Endodermal cell (in vitro differentiated cells): ENCODE results near the gene PLIN1. TPM values are rescaled to one million over a fixed set of nuclear protein-coding genes. Genes with fewer than 3 reads are reported as not detected.

Source experiments
- DNase-seq: peaks from one replicate; pipeline ENCODE4 v3.0.0-alpha.2; 2017
- H3K27ac ChIP-seq: 2 replicates; pipeline ENCODE4 v1.5.1; 2013; ENCODE audit warnings: mild to moderate bottlenecking, low read depth, low read length, moderate library complexity
- H3K27me3 ChIP-seq: 2 replicates; pipeline ENCODE4 v1.6.1; 2013; ENCODE audit warnings: mild to moderate bottlenecking, low read length, moderate library complexity; ENCODE audit not compliant: insufficient read depth, control insufficient read depth, poor library complexity, severe bottlenecking
- H3K36me3 ChIP-seq: 2 replicates; pipeline ENCODE4 v1.7.0; 2013; ENCODE audit warnings: mild to moderate bottlenecking, low read length, moderate library complexity; ENCODE audit not compliant: control insufficient read depth, insufficient read depth
- H3K4me1 ChIP-seq: one replicate; pipeline ENCODE4 v1.7.0; 2013; ENCODE audit warnings: low read length; ENCODE audit not compliant: control insufficient read depth, insufficient read depth
- H3K4me3 ChIP-seq: 2 replicates; pipeline ENCODE4 v1.5.1; 2013; ENCODE audit warnings: mild to moderate bottlenecking, low read length, moderate library complexity
- H3K9ac ChIP-seq: 2 replicates; pipeline ENCODE4 v1.6.1; 2013; ENCODE audit warnings: mild to moderate bottlenecking, low read length, moderate library complexity; ENCODE audit not compliant: poor library complexity, severe bottlenecking; ENCODE audit errors: extremely low read depth
- H3K9me3 ChIP-seq: 2 replicates; pipeline ENCODE4 v1.6.1; 2013; ENCODE audit warnings: mild to moderate bottlenecking, low read length, moderate library complexity; ENCODE audit not compliant: control insufficient read depth
- H3K27ac Mint-ChIP-seq: 2 replicates; pipeline ENCODE4 v1.8.0; 2020; ENCODE audit warnings: mixed read lengths
- H3K27me3 Mint-ChIP-seq: 2 replicates; pipeline ENCODE4 v1.8.0; 2021; ENCODE audit warnings: mild to moderate bottlenecking, mixed read lengths; ENCODE audit not compliant: insufficient read depth
- H3K36me3 Mint-ChIP-seq: 2 replicates; pipeline ENCODE4 v1.8.0; 2020; ENCODE audit warnings: low read depth, mixed read lengths
- H3K4me1 Mint-ChIP-seq: 2 replicates; pipeline ENCODE4 v1.8.0; 2020; ENCODE audit warnings: mixed read lengths
- H3K4me3 Mint-ChIP-seq: 2 replicates; pipeline ENCODE4 v1.8.0; 2020; ENCODE audit warnings: mild to moderate bottlenecking, moderate library complexity, mixed read lengths
- H3K9me3 Mint-ChIP-seq: 2 replicates; pipeline ENCODE4 v1.8.0; 2020; ENCODE audit warnings: mild to moderate bottlenecking, mixed read lengths
- WGBS, 2 experiments: methylation state at CpG; one replicate each; pipeline versions ENCODE4 v1.1.5 to v1.1.7; 2013; ENCODE audit warnings: missing lambda C conversion rate in 2 of 2, mixed read lengths in 1 of 2; ENCODE audit not compliant: insufficient coverage in 1 of 2, insufficient read length in 1 of 2; 5-methylcytosine and 5-hydroxymethylcytosine counted together
- total RNA-seq, 2 donors: library from RNA; stranded (reverse); fragmentation: NEBNext Ultra II Directional in 1 of 2; extraction: Animal tissue kit (Norgen Biotek cat#: 25700) in 1 of 2; gene quantifications; 2 replicates in 1 of 2; 3 replicates in 1 of 2; pipeline ENCODE4 v1.2.1, GENCODE V29; 2021
- TF ChIP-seq, protein P1 (sequence below): fragments of 200-600 bp; sonication (generic); conservative IDR thresholded peaks from 2 replicates; pipeline ENCODE4 v1.5.0; 2021; ENCODE audit warnings: antibody characterized with exemption, mild to moderate bottlenecking

Gene PLIN1
- total RNA-seq, 2 donors from 2014 or later: 0.11 to 0.22 TPM

GRCh38 chr15:89659295-89659694, 19.9 kb downstream of the PLIN1 start:
- Mint-ChIP-seq H3K4me3 (no peak overlapping the region), H3K27me3 (peaks cover 50% of the 10 kb centered on the region), H3K9me3 (no peaks in the 10 kb centered on the region), H3K27ac (no peak overlapping the region), H3K4me1 (peaks cover 9% of the 10 kb centered on the region), H3K36me3 (peaks cover 2% of the 10 kb centered on the region)
- no peak for DNase-seq
- H3K36me3 ChIP-seq: no peaks in the 10 kb centered on the region
- TF ChIP-seq, protein P1, sequence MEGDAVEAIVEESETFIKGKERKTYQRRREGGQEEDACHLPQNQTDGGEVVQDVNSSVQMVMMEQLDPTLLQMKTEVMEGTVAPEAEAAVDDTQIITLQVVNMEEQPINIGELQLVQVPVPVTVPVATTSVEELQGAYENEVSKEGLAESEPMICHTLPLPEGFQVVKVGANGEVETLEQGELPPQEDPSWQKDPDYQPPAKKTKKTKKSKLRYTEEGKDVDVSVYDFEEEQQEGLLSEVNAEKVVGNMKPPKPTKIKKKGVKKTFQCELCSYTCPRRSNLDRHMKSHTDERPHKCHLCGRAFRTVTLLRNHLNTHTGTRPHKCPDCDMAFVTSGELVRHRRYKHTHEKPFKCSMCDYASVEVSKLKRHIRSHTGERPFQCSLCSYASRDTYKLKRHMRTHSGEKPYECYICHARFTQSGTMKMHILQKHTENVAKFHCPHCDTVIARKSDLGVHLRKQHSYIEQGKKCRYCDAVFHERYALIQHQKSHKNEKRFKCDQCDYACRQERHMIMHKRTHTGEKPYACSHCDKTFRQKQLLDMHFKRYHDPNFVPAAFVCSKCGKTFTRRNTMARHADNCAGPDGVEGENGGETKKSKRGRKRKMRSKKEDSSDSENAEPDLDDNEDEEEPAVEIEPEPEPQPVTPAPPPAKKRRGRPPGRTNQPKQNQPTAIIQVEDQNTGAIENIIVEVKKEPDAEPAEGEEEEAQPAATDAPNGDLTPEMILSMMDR: no peak
- no peaks in the 10 kb centered on the region for H3K4me1 ChIP-seq
- no peak overlapping the region for H3K27ac ChIP-seq
- H3K9ac ChIP-seq: no peak overlapping the region
- peaks cover 15% of the 10 kb centered on the region for H3K27me3 ChIP-seq
- H3K9me3 ChIP-seq: no peaks in the 10 kb centered on the region
- H3K4me3 ChIP-seq: no peak overlapping the region
- WGBS, 2 experiments: 95 to 100% methylated on average over 1 to 2 of the region's 2 CpGs

DNA sequence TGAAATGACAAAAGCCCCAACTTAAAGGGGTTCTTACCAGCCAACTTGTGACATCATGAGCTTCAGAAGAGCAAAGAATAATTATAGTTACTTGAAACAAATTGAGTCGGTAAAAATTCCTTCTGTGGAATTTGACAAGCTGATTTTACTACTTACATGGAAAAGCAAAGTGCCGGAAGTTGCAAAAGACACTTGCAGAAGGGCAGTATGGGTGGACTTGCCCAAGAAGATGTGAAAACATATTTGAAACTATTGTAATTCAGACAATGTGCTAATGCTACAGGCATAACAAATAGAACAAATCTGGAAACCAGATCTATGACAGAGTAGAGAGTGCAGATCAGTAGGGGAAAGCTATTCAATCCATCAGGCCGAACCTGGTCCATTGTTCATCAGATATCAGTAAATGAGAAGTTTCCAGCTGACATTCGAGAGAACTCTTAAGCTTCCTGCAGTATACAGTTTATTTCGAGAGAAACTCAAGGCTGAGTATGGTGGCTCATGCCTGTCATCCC, 21.4 kb downstream of the PLIN1 start:
- H3K27me3 Mint-ChIP-seq: peaks cover 45% of the 10 kb centered on the region
- no peaks in the 10 kb centered on the region for H3K9me3 ChIP-seq
- no peaks in the 10 kb centered on the region for H3K9me3 Mint-ChIP-seq
- no peak overlapping the region for H3K27ac ChIP-seq
- TF ChIP-seq, protein P1: no peak
- no peak overlapping the region for H3K4me3 ChIP-seq
- no peak overlapping the region for H3K4me3 Mint-ChIP-seq
- H3K27ac Mint-ChIP-seq: no peak overlapping the region
- no peaks in the 10 kb centered on the region for H3K36me3 ChIP-seq
- H3K4me1 ChIP-seq: no peaks in the 10 kb centered on the region
- H3K9ac ChIP-seq: no peak overlapping the region
- peaks cover 14% of the 10 kb centered on the region for H3K27me3 ChIP-seq
- no peak for DNase-seq
- H3K4me1 Mint-ChIP-seq: peaks cover 10% of the 10 kb centered on the region
- peaks cover 8% of the 10 kb centered on the region for H3K36me3 Mint-ChIP-seq
- 88 to 94% methylated on average over 5 of the region's 5 CpGs for WGBS, 2 experiments

GRCh38 chr15:89656116-89656815, 22.9 kb downstream of the PLIN1 start:
- Histone ChIP-seq H3K27ac (no peak overlapping the region), H3K4me3 (no peak overlapping the region), H3K27me3 (peaks cover 14% of the 10 kb centered on the region), H3K9me3 (no peaks in the 10 kb centered on the region), H3K4me1 (no peaks in the 10 kb centered on the region), H3K9ac (no peak overlapping the region), H3K36me3 (peaks cover 5% of the 10 kb centered on the region)
- H3K27me3 Mint-ChIP-seq: peaks cover 40% of the 10 kb centered on the region
- peak overlapping the region; percentile 82 for H3K4me3 Mint-ChIP-seq
- peaks cover 10% of the 10 kb centered on the region for H3K4me1 Mint-ChIP-seq
- TF ChIP-seq, protein P1: no peak
- WGBS, 2 experiments: 82 to 93% methylated on average over 5 to 7 of the region's 7 CpGs
- no peak for DNase-seq
- H3K36me3 Mint-ChIP-seq: peaks cover 20% of the 10 kb centered on the region
- H3K9me3 Mint-ChIP-seq: no peaks in the 10 kb centered on the region
- no peak overlapping the region for H3K27ac Mint-ChIP-seq
